ENCODE data around the gene GH1.
"Not testable (repeated sequence)": the region's sequence is repeated elsewhere in the genome, so short reads cannot be mapped to it uniquely, and the experiment has no call there.

- not testable (repeated sequence) for TF ChIP-seq REST (IDR thresholded peaks at IDR 0.05; ENCODE audit: insufficient read depth in 1 of 2, low read depth in 2 of 2, low read length in 1 of 2); CTCF (IDR thresholded peaks at IDR 0.05); POLR2AphosphoS5 (IDR thresholded peaks at IDR 0.05; ENCODE audit: low read depth, low read length)
Measured at GRCh38 chr17:63920050-63920449, 1.4 kb upstream of the GH1 start.

Measured in Panc1 (cell line).